Right lobe of liver (tissue), 4 donors: ENCODE data around the gene BET1L.

Experiments
- CTCF ChIP-seq, 4 donors: fragments of 200-600 bp in 3 of 4; fragments of 450-650 bp in 1 of 4; IDR thresholded peaks; one replicate each; pipeline versions ENCODE4 v1.5.1 to v1.8.0; 2016 to 2022; ENCODE audit warnings: antibody characterized with exemption in 4 of 4, mild to moderate bottlenecking in 2 of 4
- POLR2A ChIP-seq: fragments of 450-650 bp; IDR thresholded peaks from one replicate; pipeline ENCODE4 v1.6.1; 2017; ENCODE audit warnings: antibody characterized with exemption, mild to moderate bottlenecking
- donor health status: DM: no; HTN: no; CAD: no.
- donor health status: DM: no; HTN: no; CAD: no.
- donor health status: DM: no; HTN: yes; CAD: no.

- no peak for TF ChIP-seq CTCF (IDR thresholded peaks at IDR 0.05)
- no peak for TF ChIP-seq POLR2A
Measured at GRCh38 chr11:199782-200181, 7.4 kb downstream of the BET1L start.
